OCI-LY1 (cell line): Measurements from ENCODE around the gene TMOD2.

Experiments used
- H2AFZ ChIP-seq: fragments of 200-600 bp; sonication (generic), shearing (Covaris generic); 2 replicates; pipeline ENCODE4 v1.6.0; 2014; ENCODE audit warnings: antibody characterized with exemption, mild to moderate bottlenecking, low read length
- H3F3A ChIP-seq: fragments of 200-600 bp; sonication (generic), shearing (Covaris generic); 2 replicates; pipeline ENCODE4 v1.6.0; 2014; ENCODE audit warnings: mild to moderate bottlenecking, antibody characterized with exemption, low read length, moderate library complexity; ENCODE audit not compliant: insufficient read depth
- H3K27ac ChIP-seq: fragments of 200-600 bp; sonication (generic); 2 replicates; pipeline ENCODE4 v1.5.1; 2014; ENCODE audit warnings: low read length, mixed run types, mild to moderate bottlenecking, low read depth; ENCODE audit not compliant: poor library complexity, severe bottlenecking
- H3K27me3 ChIP-seq: fragments of 200-600 bp; sonication (generic); 2 replicates; pipeline ENCODE4 v1.6.0; 2014; ENCODE audit warnings: antibody characterized with exemption, mild to moderate bottlenecking, low read length, moderate library complexity; ENCODE audit not compliant: insufficient read depth
- H3K36me3 ChIP-seq: fragments of 200-600 bp; sonication (generic); 2 replicates; pipeline ENCODE4 v1.6.1; 2014; ENCODE audit warnings: mild to moderate bottlenecking, antibody characterized with exemption, low read length, moderate library complexity, mixed read lengths; ENCODE audit not compliant: insufficient read depth
- H3K4me1 ChIP-seq: fragments of 200-600 bp; sonication (generic); 2 replicates; pipeline ENCODE4 v1.5.1; 2014; ENCODE audit warnings: mild to moderate bottlenecking, low read length, moderate library complexity; ENCODE audit not compliant: insufficient read depth, severe bottlenecking
- H3K4me2 ChIP-seq: fragments of 200-600 bp; sonication (generic), shearing (Covaris generic); 2 replicates; pipeline ENCODE4 v1.6.1; 2014; ENCODE audit warnings: low read length
- H3K4me3 ChIP-seq: fragments of 200-600 bp; sonication (generic); 2 replicates; pipeline ENCODE4 v1.5.1; 2014; ENCODE audit warnings: low read length, low read depth, mild to moderate bottlenecking, mixed read lengths; ENCODE audit not compliant: poor library complexity, severe bottlenecking
- H3K79me2 ChIP-seq: fragments of 200-600 bp; shearing (Covaris generic); 2 replicates; pipeline ENCODE4 v1.6.1; 2016; ENCODE audit warnings: mixed run types, low read length, mixed read lengths; ENCODE audit not compliant: insufficient read depth
- H3K9ac ChIP-seq: fragments of 200-600 bp; sonication (generic), shearing (Covaris generic); 2 replicates; pipeline ENCODE4 v1.6.1; 2014; ENCODE audit warnings: mild to moderate bottlenecking, low read length, mixed read lengths
- H3K9me2 ChIP-seq: fragments of 200-600 bp; sonication (generic), shearing (Covaris generic); 2 replicates; pipeline ENCODE4 v1.6.1; 2014; ENCODE audit warnings: low read depth, mild to moderate bottlenecking, low read length, mixed read lengths
- H3K9me3 ChIP-seq: fragments of 200-600 bp; shearing (Covaris generic); 2 replicates; pipeline ENCODE4 v1.6.1; 2014; ENCODE audit warnings: low read length, mixed read lengths
- H4K20me1 ChIP-seq: fragments of 200-600 bp; sonication (generic), shearing (Covaris generic); 2 replicates; pipeline ENCODE4 v1.6.0; 2016; ENCODE audit warnings: mild to moderate bottlenecking, low read length; ENCODE audit not compliant: insufficient read depth
- CTCF ChIP-seq: fragments of 200-600 bp; sonication (generic), shearing (Covaris generic); IDR thresholded peaks from 2 replicates; pipeline ENCODE4 v1.5.1; 2017; ENCODE audit warnings: mild to moderate bottlenecking, antibody characterized with exemption, low read length, moderate library complexity, mixed read lengths
- EZH2 ChIP-seq: fragments of 200-600 bp; sonication (generic), shearing (Covaris generic); IDR thresholded peaks from 2 replicates; pipeline ENCODE4 v1.8.0; 2017; ENCODE audit warnings: borderline replicate concordance, mixed run types, mild to moderate bottlenecking, antibody characterized with exemption, low read length, moderate library complexity, mixed read lengths

The TMOD2 gene

GRCh38 chr15:51714162-51714561 lies 37.2 kb upstream of the TMOD2 start:
- H3K9ac ChIP-seq, result no peak overlapping the region
- TF ChIP-seq CTCF (no peak), EZH2 (no peak)
- no peaks in the 10 kb centered on the region for H3K36me3 ChIP-seq
- no peak overlapping the region for H3K27ac ChIP-seq
- H2AFZ ChIP-seq, result no peak overlapping the region
- H3K4me2 ChIP-seq, result no peak overlapping the region
- H3K27me3 ChIP-seq, result no peaks in the 10 kb centered on the region
- H3K79me2 ChIP-seq, result no peaks in the 10 kb centered on the region
- H3K4me3 ChIP-seq, result no peak overlapping the region
- H3F3A ChIP-seq, result no peaks in the 10 kb centered on the region
- H3K9me3 ChIP-seq, result no peaks in the 10 kb centered on the region
- peaks cover 4% of the 10 kb centered on the region for H3K4me1 ChIP-seq
- H4K20me1 ChIP-seq, result no peaks in the 10 kb centered on the region
- H3K9me2 ChIP-seq, result no peaks in the 10 kb centered on the region

- H3K27ac ChIP-seq, result no peak overlapping the region
- no peaks in the 10 kb centered on the region for H3K79me2 ChIP-seq
- H3K36me3 ChIP-seq, result no peaks in the 10 kb centered on the region
- no peaks in the 10 kb centered on the region for H3K9me3 ChIP-seq
- H3K9me2 ChIP-seq, result no peaks in the 10 kb centered on the region
- no peak overlapping the region for H3K4me3 ChIP-seq
- H3F3A ChIP-seq, result no peaks in the 10 kb centered on the region
- no peaks in the 10 kb centered on the region for H4K20me1 ChIP-seq
- H3K27me3 ChIP-seq, result no peaks in the 10 kb centered on the region
- no peak overlapping the region for H2AFZ ChIP-seq
- H3K4me2 ChIP-seq, result no peak overlapping the region
- TF ChIP-seq EZH2, result no peak
- no peak for TF ChIP-seq CTCF
- no peak overlapping the region for H3K9ac ChIP-seq
- H3K4me1 ChIP-seq, result peaks cover 6% of the 10 kb centered on the region
These were observed 36.5 kb upstream of the TMOD2 start for GRCh38 chr15:51714911-51715310.

GRCh38 chr15:51718219-51718618 lies 33.2 kb upstream of the TMOD2 start:
- Histone ChIP-seq H3K79me2 (no peaks in the 10 kb centered on the region), H3K9me2 (no peaks in the 10 kb centered on the region), H3K4me2 (no peak overlapping the region), H3K27ac (no peak overlapping the region), H2AFZ (no peak overlapping the region), H3F3A (no peaks in the 10 kb centered on the region), H3K27me3 (no peaks in the 10 kb centered on the region), H4K20me1 (no peaks in the 10 kb centered on the region), H3K9ac (no peak overlapping the region), H3K9me3 (no peaks in the 10 kb centered on the region), H3K4me1 (peaks cover 6% of the 10 kb centered on the region), H3K4me3 (no peak overlapping the region), H3K36me3 (peaks cover under 1% of the 10 kb centered on the region; the same call in 1 of the 2 replicates)
- TF ChIP-seq CTCF (no peak), EZH2 (no peak)
